GM18951 (cell line): ENCODE data around the gene CNDP1.
"Not testable (repeated sequence)": the region's sequence is repeated elsewhere in the genome, so short reads cannot be mapped to it uniquely, and the experiment has no call there.

Experiments used
- POLR2A ChIP-seq: IDR thresholded peaks from 4 replicates; pipeline ENCODE4 v1.6.1; 2011; ENCODE audit warnings: mild to moderate bottlenecking; ENCODE audit not compliant: insufficient read length, insufficient read depth; ENCODE audit errors: extremely low read depth
- in situ Hi-C: fragments of 300-500 bp; cut with MboI; formaldehyde crosslinking; loops from one replicate; pipeline ENCODE4 v1.12.0; 2022; ENCODE audit warnings: low sequenced_read_pairs, mixed read lengths, inconsistent platforms; ENCODE audit not compliant: unreplicated experiment

The CNDP1 gene

DNA sequence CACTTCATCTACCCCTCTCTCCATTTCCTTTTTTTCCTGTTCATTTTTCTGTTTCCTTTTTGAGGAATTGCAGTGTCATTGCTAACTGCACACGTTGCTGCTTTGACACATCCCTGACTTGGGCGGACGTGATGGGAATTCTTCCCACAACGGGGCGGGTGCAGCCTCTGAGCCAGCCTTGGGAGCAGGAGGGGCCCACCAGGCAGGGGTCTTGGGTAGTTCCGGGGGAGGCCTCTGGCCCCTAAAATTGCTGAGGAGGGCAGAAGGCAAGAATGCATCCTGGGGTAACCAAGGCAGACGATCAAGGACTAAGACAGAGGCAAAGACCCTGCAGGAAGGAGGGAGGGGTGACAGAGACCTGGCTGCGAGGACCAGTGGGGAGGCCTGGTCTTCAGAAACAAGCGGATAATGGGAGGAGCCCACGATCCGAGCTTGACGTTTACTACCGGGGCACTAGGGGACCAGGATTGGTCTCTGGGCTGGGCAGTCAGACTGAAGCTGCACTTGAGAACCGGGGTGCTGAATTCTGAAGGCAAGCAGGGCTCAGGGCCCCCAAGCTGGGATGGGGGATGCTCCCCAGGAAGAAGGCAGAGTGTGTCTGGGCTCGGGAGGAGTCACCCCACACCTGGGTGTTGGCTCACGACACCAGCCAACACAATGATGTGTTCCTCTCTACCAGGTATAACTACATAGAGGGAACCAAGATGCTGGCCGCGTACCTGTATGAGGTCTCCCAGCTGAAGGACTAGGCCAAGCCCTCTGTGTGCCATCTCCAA, 14.8 kb upstream of the CNDP1 start:
- in situ Hi-C loops = no loop called here

DNA sequence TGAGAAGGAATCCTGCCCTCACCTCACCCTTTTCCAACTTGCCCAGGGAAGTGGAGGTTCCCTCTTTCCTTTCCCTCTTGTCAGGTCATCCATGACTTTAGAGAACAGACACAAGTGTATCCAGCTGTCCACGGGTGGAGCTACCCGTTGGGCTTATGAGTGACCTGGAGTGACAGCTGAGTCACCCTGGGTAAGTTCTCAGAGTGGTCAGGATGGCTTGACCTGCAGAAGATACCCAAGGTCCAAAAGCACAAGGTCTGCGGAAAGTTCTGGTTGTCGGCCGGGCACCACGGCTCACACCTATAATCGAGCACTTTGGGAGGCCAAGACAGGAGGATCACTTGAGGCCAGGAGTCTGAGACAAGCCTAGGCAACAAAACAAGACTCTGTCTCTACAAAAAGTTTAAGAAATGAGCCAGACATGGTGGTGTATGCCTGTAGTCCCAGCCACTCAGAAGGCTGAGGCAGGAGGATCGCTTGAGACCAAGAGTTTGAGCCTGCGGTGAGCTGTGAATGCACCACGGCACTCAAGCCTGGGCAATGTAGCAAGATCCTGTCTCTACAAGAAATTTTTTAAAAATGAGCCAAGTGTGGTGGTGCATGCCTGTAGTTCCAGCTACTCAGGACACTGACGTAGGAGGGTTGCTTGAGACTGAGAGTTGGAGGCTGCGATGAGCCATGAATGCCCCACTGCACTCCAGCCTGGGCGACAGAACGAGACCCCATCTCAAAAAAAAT, 14.0 kb upstream of the CNDP1 start:
- no peak for TF ChIP-seq POLR2A
- in situ Hi-C loops = no loop called here

More for the DNA sequence above, 14.8 kb upstream of the CNDP1 start:
- TF ChIP-seq POLR2A = no peak

DNA sequence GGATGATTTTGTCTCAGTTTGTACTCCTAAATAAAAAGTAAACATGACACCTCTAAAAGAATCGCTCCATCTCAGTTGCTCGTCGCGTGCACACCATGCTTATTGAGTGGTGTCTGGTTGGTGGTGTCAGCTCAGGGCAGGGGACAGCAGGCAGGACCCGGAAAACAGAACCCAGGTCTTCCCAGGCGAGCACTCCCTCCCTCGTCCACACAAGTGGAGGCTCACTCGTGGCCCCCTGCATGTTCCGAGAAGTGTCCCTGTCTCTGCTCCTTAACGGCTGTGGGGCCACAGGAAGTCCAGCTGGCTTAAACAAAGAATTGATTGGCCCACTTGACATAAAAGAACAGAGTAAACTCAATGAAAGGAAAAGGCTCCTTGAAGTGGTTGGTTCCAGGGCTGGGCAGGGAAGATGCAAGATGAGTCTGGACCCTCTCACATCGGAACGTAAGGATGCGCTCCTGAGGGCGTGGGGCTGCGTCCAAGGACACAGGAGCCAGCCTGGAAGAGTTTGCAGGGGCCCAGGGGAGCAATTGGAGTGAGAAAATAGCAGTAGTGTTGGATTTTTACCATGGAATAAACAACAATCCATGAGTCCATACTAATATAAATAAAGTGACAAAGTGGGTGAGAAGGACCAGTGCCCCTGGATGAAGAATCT, 13.1 kb upstream of the CNDP1 start:
- TF ChIP-seq POLR2A = no peak
- in situ Hi-C loops = no loop called here

DNA sequence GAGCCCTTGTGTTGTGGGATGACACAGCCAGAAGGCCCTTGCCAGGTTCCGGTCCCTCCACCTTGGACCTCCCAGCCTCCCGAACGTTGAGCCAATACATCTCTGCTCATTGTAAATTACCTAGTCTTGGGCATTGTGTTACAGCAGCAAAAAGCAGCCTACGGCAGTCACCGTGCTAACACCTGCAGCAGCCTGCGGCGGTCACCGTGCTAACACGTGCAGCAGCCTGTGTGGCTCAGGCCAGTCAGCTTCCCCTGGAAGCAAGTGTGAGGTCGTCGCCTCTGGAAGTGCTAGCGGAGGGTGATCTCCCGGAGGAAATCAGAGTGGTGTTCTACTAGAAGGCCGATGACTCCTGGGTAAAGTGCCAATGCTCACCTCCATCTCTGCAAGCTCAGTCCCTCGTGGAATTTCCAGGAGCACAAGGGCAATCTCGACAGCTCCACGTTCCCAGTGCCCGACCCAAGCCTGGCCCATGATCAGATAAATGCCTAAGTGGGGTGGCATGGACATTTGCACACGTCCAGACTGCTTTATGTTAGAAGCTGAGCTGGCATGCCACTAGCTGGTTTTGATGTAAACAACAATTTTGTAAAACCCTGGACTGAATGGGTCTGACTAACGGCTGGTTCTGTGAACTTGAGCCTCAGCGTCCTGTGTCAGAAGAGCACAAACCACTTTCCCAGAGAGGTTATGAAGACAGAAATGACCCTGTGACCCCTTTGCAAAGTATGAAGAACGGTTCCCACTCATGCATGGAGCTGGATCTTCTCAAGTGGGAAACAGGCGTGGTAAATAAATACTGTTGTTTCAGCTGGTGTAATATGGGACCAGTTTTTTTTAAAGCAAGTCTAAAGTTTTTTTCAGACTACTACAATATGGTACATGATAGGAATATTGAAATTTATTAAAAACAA, 11.4 kb upstream of the CNDP1 start:
- in situ Hi-C loops = no loop called here
- TF ChIP-seq POLR2A = no peak

DNA sequence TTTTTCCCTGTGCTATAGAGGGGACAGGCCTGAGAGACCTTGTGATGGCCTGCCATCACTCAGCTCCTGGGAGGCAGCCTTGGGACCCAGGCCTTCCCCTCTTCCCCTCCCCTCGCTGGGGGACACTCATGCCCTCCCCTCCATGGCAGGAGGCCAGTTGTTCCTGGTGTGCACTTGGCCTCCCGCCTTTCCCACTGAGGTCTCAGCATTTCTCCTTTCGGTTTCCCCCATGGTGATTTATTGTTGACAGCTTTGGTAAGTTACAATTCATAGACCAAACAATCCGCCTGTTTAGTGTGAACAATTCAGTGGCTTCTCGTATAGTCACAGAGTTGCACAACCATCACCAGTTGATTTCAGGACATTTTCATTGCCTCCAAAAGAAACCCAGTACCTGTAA, 10.2 kb upstream of the CNDP1 start:
- in situ Hi-C loops = no loop called here
- TF ChIP-seq POLR2A = no peak

DNA sequence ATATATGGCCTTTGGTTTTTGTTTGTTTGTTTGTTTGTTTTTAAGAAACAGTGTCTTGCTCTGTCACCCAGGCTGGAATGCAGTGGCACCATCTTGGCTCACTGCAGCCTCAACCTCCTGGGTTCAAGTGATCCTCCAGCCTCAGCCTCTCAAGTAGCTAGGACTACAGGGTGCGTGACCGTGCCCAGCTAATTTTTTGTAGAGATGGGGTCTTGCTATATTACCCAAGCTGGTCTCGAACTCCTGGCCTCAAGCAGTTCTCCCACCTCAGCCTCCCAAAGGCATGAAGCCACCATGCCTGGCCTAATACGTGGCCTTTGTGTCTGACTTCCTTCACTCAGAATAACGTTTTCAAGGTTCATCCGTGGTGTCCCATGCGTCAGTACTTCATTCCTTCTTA, 9.4 kb upstream of the CNDP1 start:
- in situ Hi-C loops = not testable (repeated sequence)

DNA sequence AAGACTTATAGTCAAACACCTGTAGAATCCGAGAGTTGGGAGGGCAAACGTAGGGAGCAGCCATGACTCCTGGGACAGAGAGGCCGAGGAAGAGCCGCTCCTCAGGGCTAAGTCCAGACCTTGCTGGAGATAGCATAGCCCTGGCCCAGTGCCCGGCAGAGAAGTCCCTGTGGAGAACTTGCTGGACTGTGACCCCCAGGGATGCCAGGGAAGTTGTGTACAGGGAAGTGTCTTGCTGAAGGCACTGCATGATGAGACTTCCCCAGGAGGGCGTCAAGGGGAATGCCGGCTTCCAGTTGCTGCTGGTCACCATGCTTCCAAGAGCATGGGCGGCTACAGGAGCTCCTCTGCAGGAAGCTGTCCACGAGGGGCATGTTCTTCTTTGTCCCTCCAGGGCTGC, 8.6 kb upstream of the CNDP1 start:
- TF ChIP-seq POLR2A = no peak
- in situ Hi-C loops = no loop called here

DNA sequence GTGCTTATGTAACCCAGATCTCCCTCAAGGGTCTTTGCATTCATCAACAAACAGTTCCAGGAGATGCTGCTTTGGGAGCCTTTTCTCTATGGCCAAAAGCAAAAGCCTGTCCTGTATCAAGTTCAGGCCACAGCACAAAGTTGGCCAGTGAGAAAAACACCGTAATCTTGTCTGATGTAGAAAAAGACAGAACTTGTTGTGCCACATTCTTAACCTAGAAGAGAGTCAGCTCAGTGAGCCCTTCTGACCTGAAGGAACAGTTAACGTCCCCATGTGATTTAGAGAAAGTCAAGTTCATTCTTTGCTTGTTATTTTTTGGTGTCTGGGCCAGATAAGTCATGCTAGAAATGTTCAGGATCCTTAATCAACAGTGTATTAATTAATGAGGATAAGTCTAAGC, 7.8 kb upstream of the CNDP1 start:
- in situ Hi-C loops = no loop called here
- TF ChIP-seq POLR2A = no peak

DNA sequence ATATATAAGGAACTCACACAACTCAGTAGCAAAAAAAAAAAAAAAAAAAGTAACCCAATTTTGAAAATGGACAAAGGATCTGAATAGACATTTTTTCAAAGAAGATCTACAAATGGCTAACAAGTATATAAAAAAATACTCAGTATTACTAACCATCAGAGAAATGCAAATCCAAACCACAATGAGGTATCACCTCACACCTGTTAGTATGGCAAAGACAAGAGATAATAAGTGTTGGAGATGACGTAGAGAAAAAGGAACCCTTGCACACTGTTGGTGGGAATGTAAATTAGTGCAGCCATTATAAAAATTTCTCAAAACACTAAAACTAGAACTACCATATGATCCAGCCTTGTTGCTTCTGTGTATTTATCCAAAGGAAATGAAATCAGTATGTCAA, 5.8 kb upstream of the CNDP1 start:
- TF ChIP-seq POLR2A = no peak
- in situ Hi-C loops = no loop called here

DNA sequence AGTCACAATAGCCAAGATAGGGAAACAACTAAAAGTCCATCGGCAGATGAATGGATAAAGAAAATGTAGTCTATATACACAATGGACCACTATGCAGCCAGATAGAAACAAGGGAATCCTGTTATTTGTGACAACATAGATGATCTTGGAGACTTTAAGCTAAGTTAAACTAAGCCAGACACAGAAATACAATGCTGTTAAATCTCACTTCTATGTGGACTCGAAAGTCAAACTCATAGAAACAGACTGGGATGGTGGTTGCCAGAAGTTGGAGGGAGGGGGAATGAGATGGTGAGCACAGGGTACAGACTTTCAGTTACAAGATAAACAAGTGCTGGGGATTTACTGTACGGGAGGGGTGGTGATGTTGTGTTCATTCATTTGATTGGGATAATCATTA, 5.4 kb upstream of the CNDP1 start:
- in situ Hi-C loops = no loop called here
- TF ChIP-seq POLR2A = no peak

DNA sequence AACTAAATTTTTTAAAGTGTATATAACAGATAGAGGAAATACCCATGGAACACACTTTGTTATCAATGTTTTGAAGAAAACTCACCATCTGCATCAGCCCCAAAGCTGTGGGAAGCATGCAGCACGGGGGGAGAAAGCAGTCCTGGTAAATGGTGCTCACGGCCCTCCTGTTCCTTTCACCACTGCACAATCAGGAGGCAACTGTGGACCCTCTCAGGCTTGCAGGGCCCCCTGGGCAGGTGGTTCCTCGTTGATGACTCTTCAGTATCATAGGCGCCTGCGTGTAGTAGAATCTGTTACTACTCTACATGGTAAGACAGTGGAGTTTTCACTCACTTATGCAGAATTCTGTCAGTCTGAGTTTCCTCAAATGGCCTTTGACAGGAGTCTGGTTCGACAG, 4.9 kb upstream of the CNDP1 start:
- in situ Hi-C loops = no loop called here
- TF ChIP-seq POLR2A = no peak

DNA sequence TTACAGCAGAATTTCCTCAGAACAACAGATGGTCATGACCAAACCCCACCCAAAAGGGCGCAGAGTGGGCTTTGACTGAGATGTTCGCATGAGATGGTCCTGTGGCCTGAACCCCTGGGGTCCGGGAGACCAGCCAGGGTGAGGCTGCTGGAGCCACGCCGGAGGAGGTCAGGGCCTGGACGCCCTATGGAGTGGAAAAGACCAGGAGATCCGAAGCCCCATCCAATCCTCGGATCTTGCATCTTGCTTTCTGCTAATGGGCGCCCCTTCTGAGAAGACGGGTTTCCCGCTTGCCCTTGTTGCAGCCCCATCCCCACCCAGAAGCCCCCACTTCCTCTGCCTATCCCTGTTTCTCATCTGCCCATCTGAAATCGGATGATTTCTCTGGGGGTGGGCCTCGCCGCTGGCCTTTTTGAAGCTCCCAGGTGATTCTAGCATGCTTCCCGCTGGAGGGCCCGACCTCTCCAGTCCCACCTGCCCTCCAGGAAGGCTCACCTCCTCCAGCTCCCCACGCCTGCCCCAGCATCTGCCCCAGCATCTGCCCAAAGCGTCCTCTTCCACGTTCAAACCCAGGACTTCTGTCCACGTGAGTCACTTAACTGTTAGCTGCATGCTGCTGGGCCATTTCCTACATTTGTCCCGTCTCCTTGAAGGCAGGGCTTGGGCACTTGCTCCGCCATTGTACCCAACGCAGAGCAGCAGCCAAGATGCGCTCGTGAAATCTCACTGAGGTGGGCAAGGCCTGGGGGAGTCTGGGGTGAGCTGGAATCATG, 4.3 kb upstream of the CNDP1 start:
- in situ Hi-C loops = no loop called here
- TF ChIP-seq POLR2A = no peak

DNA sequence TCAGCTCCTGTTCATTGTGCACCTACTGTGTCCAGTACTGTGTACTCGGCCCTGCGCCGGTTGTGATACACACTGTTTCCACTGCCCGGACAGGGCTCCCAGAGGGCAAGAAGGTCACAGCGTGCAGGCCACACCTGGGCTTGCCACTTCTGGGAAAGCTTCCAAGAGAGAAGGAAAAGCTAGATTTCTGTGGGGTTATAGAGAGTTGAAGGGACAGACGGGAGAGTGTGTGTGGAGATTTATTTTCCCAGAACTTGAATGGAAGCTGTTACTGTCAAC, 3.8 kb upstream of the CNDP1 start:
- TF ChIP-seq POLR2A = no peak
- in situ Hi-C loops = no loop called here

DNA sequence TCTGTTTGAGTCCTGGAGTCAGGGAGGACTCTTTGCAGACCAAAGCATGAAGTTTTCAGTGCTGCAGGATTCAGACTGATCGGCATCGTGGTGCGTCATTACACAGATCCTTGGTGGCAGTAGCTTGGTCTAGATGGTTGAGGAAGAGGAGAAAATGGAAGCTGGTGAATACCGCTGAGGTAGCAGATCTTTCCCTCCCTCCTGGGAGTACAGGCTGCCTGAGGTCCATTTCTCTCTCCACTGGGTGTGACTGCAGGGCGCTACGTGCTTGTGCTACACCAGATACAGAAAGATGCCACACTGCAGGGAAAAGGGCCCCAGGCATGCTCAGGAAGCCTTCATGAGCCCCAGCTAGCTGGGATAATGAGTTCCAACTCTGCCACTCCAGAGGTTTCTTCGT, 3.3 kb upstream of the CNDP1 start:
- TF ChIP-seq POLR2A = no peak
- in situ Hi-C loops = no loop called here
